Measurements from ENCODE around the gene PARD3B. TPM values are rescaled to one million over a fixed set of nuclear protein-coding genes. Genes with fewer than 3 reads are reported as not detected.

The PARD3B gene
- total and polyA plus RNA-seq, 2 experiments from 2014 or later: 4.3 to 8.5 TPM

DNA sequence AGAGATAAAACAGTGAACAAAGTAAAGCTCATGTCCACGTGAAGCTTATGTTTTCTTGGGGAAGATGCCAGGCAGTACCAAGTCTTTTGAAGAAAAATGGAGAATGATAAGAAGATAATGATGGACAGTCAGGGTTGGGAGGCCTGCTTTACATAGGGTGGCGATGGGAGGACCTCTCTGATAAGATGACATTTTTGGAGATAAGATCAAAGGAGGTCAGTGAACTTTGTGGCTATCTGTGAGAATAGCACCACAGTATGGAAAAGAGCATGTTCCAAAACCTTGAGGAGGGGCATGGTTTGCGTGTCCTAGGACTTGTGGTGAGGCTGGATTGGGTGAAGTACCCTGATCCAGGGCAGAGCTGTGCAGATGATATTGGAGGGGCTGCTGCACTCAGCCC lies 675.3 kb downstream of the PARD3B start:
- H3K4me1 ChIP-seq (ENCODE audit: low read depth): peaks cover 3% of the 10 kb centered on the region
- H3K27me3 ChIP-seq: no peaks in the 10 kb centered on the region

DNA sequence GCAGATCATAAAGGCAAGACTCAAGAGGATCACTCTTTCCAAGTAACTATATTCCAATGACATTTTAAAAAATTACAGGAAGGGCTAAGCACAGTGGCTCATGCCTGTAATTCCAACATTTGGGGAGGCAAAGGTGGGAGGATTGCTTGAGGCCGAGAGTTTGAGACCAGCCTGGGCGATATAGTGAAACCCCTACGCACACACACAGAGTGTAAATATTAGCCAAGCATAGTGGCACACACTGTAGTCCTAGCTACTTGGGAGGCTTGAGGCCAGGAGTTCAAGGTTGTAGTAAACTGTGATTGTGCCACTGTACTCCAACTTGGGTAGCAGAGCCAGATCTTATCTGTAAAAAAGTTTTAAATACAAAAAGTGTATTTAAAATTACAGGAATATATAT lies 686.8 kb downstream of the PARD3B start:
- DNase-seq (ENCODE audit: low read depth in 1 of 2, low spot score in 1 of 2): no peak
- TF ChIP-seq CTCF (IDR thresholded peaks at IDR 0.05; ENCODE audit: low read depth, low read length): no peak
- H3K4me1 ChIP-seq (ENCODE audit: low read depth): no peaks in the 10 kb centered on the region
- H3K27ac ChIP-seq: no peak overlapping the region
- H3K27me3 ChIP-seq: no peaks in the 10 kb centered on the region
- no peaks in the 10 kb centered on the region for H3K36me3 ChIP-seq
- H3K4me3 ChIP-seq: no peak overlapping the region
- H3K9me3 ChIP-seq (ENCODE audit: low read depth): no peaks in the 10 kb centered on the region

More for the DNA sequence above, 675.3 kb downstream of the PARD3B start:
- H3K27ac ChIP-seq: no peak overlapping the region
- no peak for DNase-seq (ENCODE audit: low read depth in 1 of 2, low spot score in 1 of 2)
- no peaks in the 10 kb centered on the region for H3K36me3 ChIP-seq
- no peak overlapping the region for H3K4me3 ChIP-seq
- TF ChIP-seq CTCF (IDR thresholded peaks at IDR 0.05; ENCODE audit: low read depth, low read length): no peak
- H3K9me3 ChIP-seq (ENCODE audit: low read depth): no peaks in the 10 kb centered on the region

GRCh38 chr2:205235434-205235833 lies 690.2 kb downstream of the PARD3B start:
- Histone ChIP-seq H3K4me1 (ENCODE audit: low read depth) (no peaks in the 10 kb centered on the region), H3K36me3 (no peaks in the 10 kb centered on the region), H3K27me3 (no peaks in the 10 kb centered on the region), H3K27ac (no peak overlapping the region), H3K9me3 (ENCODE audit: low read depth) (no peaks in the 10 kb centered on the region), H3K4me3 (no peak overlapping the region)
- DNase-seq (ENCODE audit: low read depth in 1 of 2, low spot score in 1 of 2): no peak
- no peak for TF ChIP-seq CTCF (IDR thresholded peaks at IDR 0.05; ENCODE audit: low read depth, low read length)

- no peak for TF ChIP-seq CTCF (IDR thresholded peaks at IDR 0.05; ENCODE audit: low read depth, low read length)
- no peak overlapping the region for H3K27ac ChIP-seq
- no peaks in the 10 kb centered on the region for H3K4me1 ChIP-seq (ENCODE audit: low read depth)
- no peak overlapping the region for H3K4me3 ChIP-seq
- H3K9me3 ChIP-seq (ENCODE audit: low read depth): no peaks in the 10 kb centered on the region
- H3K36me3 ChIP-seq: no peaks in the 10 kb centered on the region
- no peak for DNase-seq (ENCODE audit: low read depth in 1 of 2, low spot score in 1 of 2)
- H3K27me3 ChIP-seq: no peaks in the 10 kb centered on the region
Observed at GRCh38 chr2:205237524-205237923, 692.2 kb downstream of the PARD3B start.

GRCh38 chr2:205245001-205245400 lies 699.7 kb downstream of the PARD3B start:
- no peak for TF ChIP-seq CTCF (IDR thresholded peaks at IDR 0.05; ENCODE audit: low read depth, low read length)
- Histone ChIP-seq H3K9me3 (ENCODE audit: low read depth) (no peaks in the 10 kb centered on the region), H3K36me3 (no peaks in the 10 kb centered on the region)

GRCh38 chr2:205245652-205246051 lies 700.4 kb downstream of the PARD3B start:
- Histone ChIP-seq H3K4me1 (ENCODE audit: low read depth) (no peaks in the 10 kb centered on the region), H3K36me3 (no peaks in the 10 kb centered on the region), H3K27me3 (no peaks in the 10 kb centered on the region), H3K27ac (no peak overlapping the region), H3K4me3 (no peak overlapping the region), H3K9me3 (ENCODE audit: low read depth) (no peaks in the 10 kb centered on the region)
- no peak for TF ChIP-seq CTCF (IDR thresholded peaks at IDR 0.05; ENCODE audit: low read depth, low read length)
- DNase-seq (ENCODE audit: low read depth in 1 of 2, low spot score in 1 of 2): peak in 1 of 2 donors; percentile 26

More at GRCh38 chr2:205245001-205245400, 699.7 kb downstream of the PARD3B start:
- peak in 1 of 2 donors; percentile 2 for DNase-seq (ENCODE audit: low read depth in 1 of 2, low spot score in 1 of 2)
- H3K4me3 ChIP-seq: no peak overlapping the region
- H3K27ac ChIP-seq: no peak overlapping the region
- no peaks in the 10 kb centered on the region for H3K4me1 ChIP-seq (ENCODE audit: low read depth)
- H3K27me3 ChIP-seq: no peaks in the 10 kb centered on the region
